ENCODE measurements around the gene EIF2S3B. TPM values are rescaled to one million over a fixed set of nuclear protein-coding genes. Genes with fewer than 3 reads are reported as not detected.
A peak's percentile ranks its signal among the peaks of the same experiment; 100 is the strongest.

The EIF2S3B gene
- total and polyA plus RNA-seq, 4 donors, result 0.06 to 2.4 (median 1.1) TPM

DNA sequence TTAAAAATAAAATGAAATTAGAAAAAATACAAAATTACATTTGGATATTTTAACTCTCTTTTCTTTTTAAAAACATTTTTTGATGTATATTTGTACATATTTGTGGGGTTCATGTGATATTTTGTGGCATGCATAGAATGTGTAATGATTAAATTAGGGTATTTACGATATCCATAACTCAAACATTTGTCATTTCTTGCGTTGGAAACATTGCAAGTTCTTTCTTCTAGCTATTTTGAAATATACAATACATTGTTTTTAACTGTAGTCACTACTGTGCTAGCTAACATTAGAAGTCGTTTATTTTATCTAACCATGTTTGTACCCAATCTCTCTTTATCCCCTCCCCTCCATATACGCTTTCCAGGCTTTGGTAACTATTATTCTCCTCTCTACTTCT is 13.9 kb upstream of the EIF2S3B start:
- Histone ChIP-seq H3K4me3 (no peak overlapping the region), H3K27me3 (ENCODE audit: control insufficient read depth in 3 of 3, insufficient read depth in 3 of 3, low read length in 2 of 3) (no peaks in the 10 kb centered on the region), H3K9ac (ENCODE audit: insufficient read depth in 1 of 2, low read length in 2 of 2) (no peak overlapping the region), H3K36me3 (ENCODE audit: control insufficient read depth in 4 of 4, insufficient read depth in 4 of 4, low read length in 4 of 4) (no peaks in the 10 kb centered on the region), H3K27ac (ENCODE audit: low read depth in 1 of 2, low read length in 1 of 2) (no peak overlapping the region), H3K4me1 (ENCODE audit: control insufficient read depth in 5 of 5, insufficient read depth in 5 of 5, low read length in 5 of 5) (no peaks in the 10 kb centered on the region), H3K9me3 (ENCODE audit: control insufficient read depth in 4 of 4, insufficient read depth in 3 of 4, low read length in 3 of 4) (no peaks in the 10 kb centered on the region)
- ATAC-seq (ENCODE audit: insufficient read depth, low FRiP score) (no peak), DNase-seq (no peak)
- 86 to 88% methylated on average over 4 of the region's 4 CpGs for WGBS, 2 donors
- TF ChIP-seq, protein P1, sequence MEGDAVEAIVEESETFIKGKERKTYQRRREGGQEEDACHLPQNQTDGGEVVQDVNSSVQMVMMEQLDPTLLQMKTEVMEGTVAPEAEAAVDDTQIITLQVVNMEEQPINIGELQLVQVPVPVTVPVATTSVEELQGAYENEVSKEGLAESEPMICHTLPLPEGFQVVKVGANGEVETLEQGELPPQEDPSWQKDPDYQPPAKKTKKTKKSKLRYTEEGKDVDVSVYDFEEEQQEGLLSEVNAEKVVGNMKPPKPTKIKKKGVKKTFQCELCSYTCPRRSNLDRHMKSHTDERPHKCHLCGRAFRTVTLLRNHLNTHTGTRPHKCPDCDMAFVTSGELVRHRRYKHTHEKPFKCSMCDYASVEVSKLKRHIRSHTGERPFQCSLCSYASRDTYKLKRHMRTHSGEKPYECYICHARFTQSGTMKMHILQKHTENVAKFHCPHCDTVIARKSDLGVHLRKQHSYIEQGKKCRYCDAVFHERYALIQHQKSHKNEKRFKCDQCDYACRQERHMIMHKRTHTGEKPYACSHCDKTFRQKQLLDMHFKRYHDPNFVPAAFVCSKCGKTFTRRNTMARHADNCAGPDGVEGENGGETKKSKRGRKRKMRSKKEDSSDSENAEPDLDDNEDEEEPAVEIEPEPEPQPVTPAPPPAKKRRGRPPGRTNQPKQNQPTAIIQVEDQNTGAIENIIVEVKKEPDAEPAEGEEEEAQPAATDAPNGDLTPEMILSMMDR (IDR thresholded peaks at IDR 0.05; ENCODE audit: control extremely low read depth, extremely low read depth), result no peak

GRCh38 chr12:10497602-10498001 is 8.1 kb upstream of the EIF2S3B start:
- TF ChIP-seq, protein P1 (IDR thresholded peaks at IDR 0.05; ENCODE audit: control extremely low read depth, extremely low read depth), result no peak
- ATAC-seq (ENCODE audit: insufficient read depth, low FRiP score), result no peak
- no peak overlapping the region for H3K9ac ChIP-seq (ENCODE audit: insufficient read depth in 1 of 2, low read length in 2 of 2)
- H3K36me3 ChIP-seq (ENCODE audit: control insufficient read depth in 4 of 4, insufficient read depth in 4 of 4, low read length in 4 of 4), result no peaks in the 10 kb centered on the region
- H3K4me3 ChIP-seq, result no peak overlapping the region
- no peak for DNase-seq
- no peaks in the 10 kb centered on the region for H3K4me1 ChIP-seq (ENCODE audit: control insufficient read depth in 5 of 5, insufficient read depth in 5 of 5, low read length in 5 of 5)
- 62 to 79% methylated on average over 2 of the region's 2 CpGs for WGBS, 2 donors
- H3K9me3 ChIP-seq (ENCODE audit: control insufficient read depth in 4 of 4, insufficient read depth in 3 of 4, low read length in 3 of 4), result no peaks in the 10 kb centered on the region
- H3K27ac ChIP-seq (ENCODE audit: low read depth in 1 of 2, low read length in 1 of 2), result no peak overlapping the region
- H3K27me3 ChIP-seq (ENCODE audit: control insufficient read depth in 3 of 3, insufficient read depth in 3 of 3, low read length in 2 of 3), result no peaks in the 10 kb centered on the region

- TF ChIP-seq, protein P1 (IDR thresholded peaks at IDR 0.05; ENCODE audit: control extremely low read depth, extremely low read depth), result no peak
- no peak for ATAC-seq (ENCODE audit: insufficient read depth, low FRiP score)
- 50 to 68% methylated on average over 1 of the region's 1 CpG for WGBS, 2 donors
- no peak for DNase-seq
- Histone ChIP-seq H3K4me3 (no peak overlapping the region), H3K4me1 (ENCODE audit: control insufficient read depth in 5 of 5, insufficient read depth in 5 of 5, low read length in 5 of 5) (no peaks in the 10 kb centered on the region), H3K27me3 (ENCODE audit: control insufficient read depth in 3 of 3, insufficient read depth in 3 of 3, low read length in 2 of 3) (no peaks in the 10 kb centered on the region), H3K9ac (ENCODE audit: insufficient read depth in 1 of 2, low read length in 2 of 2) (no peak overlapping the region), H3K27ac (ENCODE audit: low read depth in 1 of 2, low read length in 1 of 2) (no peak overlapping the region), H3K36me3 (ENCODE audit: control insufficient read depth in 4 of 4, insufficient read depth in 4 of 4, low read length in 4 of 4) (no peaks in the 10 kb centered on the region), H3K9me3 (ENCODE audit: control insufficient read depth in 4 of 4, insufficient read depth in 3 of 4, low read length in 3 of 4) (peaks cover 0 to 3% (median 0%) of the 10 kb centered on the region in 4 donors)
Observed at GRCh38 chr12:10498042-10498441, 7.6 kb upstream of the EIF2S3B start.

- TF ChIP-seq, protein P1 (IDR thresholded peaks at IDR 0.05; ENCODE audit: control extremely low read depth, extremely low read depth), result peak; percentile 0
- no peaks in the 10 kb centered on the region for H3K27me3 ChIP-seq (ENCODE audit: control insufficient read depth in 3 of 3, insufficient read depth in 3 of 3, low read length in 2 of 3)
- no peak for ATAC-seq (ENCODE audit: insufficient read depth, low FRiP score)
- H3K36me3 ChIP-seq (ENCODE audit: control insufficient read depth in 4 of 4, insufficient read depth in 4 of 4, low read length in 4 of 4), result no peaks in the 10 kb centered on the region
- H3K4me1 ChIP-seq (ENCODE audit: control insufficient read depth in 5 of 5, insufficient read depth in 5 of 5, low read length in 5 of 5), result no peaks in the 10 kb centered on the region
- no peak overlapping the region for H3K27ac ChIP-seq (ENCODE audit: low read depth in 1 of 2, low read length in 1 of 2)
- H3K4me3 ChIP-seq, result no peak overlapping the region
- H3K9ac ChIP-seq (ENCODE audit: insufficient read depth in 1 of 2, low read length in 2 of 2), result no peak overlapping the region
- 47 to 64% methylated on average over 3 of the region's 3 CpGs for WGBS, 2 donors
- DNase-seq, result peak in 2 of 3 donors; percentile 11 to 22
- peaks cover 0 to 3% (median 0%) of the 10 kb centered on the region in 4 donors for H3K9me3 ChIP-seq (ENCODE audit: control insufficient read depth in 4 of 4, insufficient read depth in 3 of 4, low read length in 3 of 4)
Observed at GRCh38 chr12:10501030-10501429, 4.7 kb upstream of the EIF2S3B start.
